HEK293T (cell line): Measurements from ENCODE around the gene ATP8B3.

Experiments
- CTCF ChIA-PET: fragments of 350-600 bp; formaldehyde crosslinking; extraction: SDS; loops from one replicate; lab custom pipeline; 2021; ENCODE audit warnings: antibody characterized with exemption, inconsistent platforms; lab: Yijun Ruan, JAX
- POLR2A ChIA-PET: fragments of 350-600 bp; formaldehyde crosslinking; extraction: SDS; loops from one replicate; lab custom pipeline; 2020; ENCODE audit warnings: antibody characterized with exemption, inconsistent platforms; lab: Yijun Ruan, JAX
- DNase-seq: peaks from one replicate; pipeline ENCODE4 v3.0.0; 2012; ENCODE audit warnings: mixed read lengths; ENCODE audit errors: extremely low spot score
- ARNT ChIP-seq: fragments of 450-650 bp; IDR thresholded peaks from 2 replicates; pipeline ENCODE4 v1.6.1; 2017; ENCODE audit warnings: mild to moderate bottlenecking
- BHLHE40 ChIP-seq: fragments of 450-650 bp; IDR thresholded peaks from 2 replicates; pipeline ENCODE4 v1.6.1; 2016; ENCODE audit warnings: mild to moderate bottlenecking, moderate library complexity, borderline replicate concordance
- CTBP1 ChIP-seq: fragments of 450-650 bp; IDR thresholded peaks from 2 replicates; pipeline ENCODE4 v1.6.1; 2016; ENCODE audit warnings: borderline replicate concordance
- ELF4 ChIP-seq: fragments of 450-650 bp; IDR thresholded peaks from 2 replicates; pipeline ENCODE4 v1.6.1; 2017; ENCODE audit warnings: antibody characterized with exemption
- FOXA1 ChIP-seq: fragments of 450-650 bp; IDR thresholded peaks from 2 replicates; pipeline ENCODE4 v1.6.1; 2016; ENCODE audit warnings: mild to moderate bottlenecking
- FOXK2 ChIP-seq: fragments of 450-650 bp; IDR thresholded peaks from 2 replicates; pipeline ENCODE4 v1.6.1; 2016; ENCODE audit warnings: mild to moderate bottlenecking
- FOXM1 ChIP-seq: fragments of 450-650 bp; IDR thresholded peaks from 2 replicates; pipeline ENCODE4 v1.6.1; 2017; ENCODE audit warnings: mild to moderate bottlenecking, borderline replicate concordance
- HDGF ChIP-seq: fragments of 450-650 bp; IDR thresholded peaks from 2 replicates; pipeline ENCODE4 v1.6.1; 2017; ENCODE audit warnings: antibody characterized with exemption, borderline replicate concordance
- L3MBTL2 ChIP-seq: fragments of 450-650 bp; conservative IDR thresholded peaks from 2 replicates; pipeline ENCODE4 v1.6.1; 2016; ENCODE audit warnings: mild to moderate bottlenecking
- LEF1 ChIP-seq: fragments of 450-650 bp; IDR thresholded peaks from 2 replicates; pipeline ENCODE4 v1.6.1; 2017; ENCODE audit warnings: mild to moderate bottlenecking, borderline replicate concordance
- NFRKB ChIP-seq: fragments of 450-650 bp; IDR thresholded peaks from 2 replicates; pipeline ENCODE4 v1.6.1; 2016; ENCODE audit warnings: mild to moderate bottlenecking, moderate library complexity
- SP1 ChIP-seq: fragments of 450-650 bp; IDR thresholded peaks from 2 replicates; pipeline ENCODE4 v1.6.1; 2017
- SUZ12 ChIP-seq: fragments of 450-650 bp; IDR thresholded peaks from 2 replicates; pipeline ENCODE4 v1.6.1; 2016; ENCODE audit warnings: mild to moderate bottlenecking
- TARDBP ChIP-seq: fragments of 450-650 bp; IDR thresholded peaks from 2 replicates; pipeline ENCODE4 v1.6.1; 2016
- ZNF384 ChIP-seq: fragments of 450-650 bp; IDR thresholded peaks from 2 replicates; pipeline ENCODE4 v1.6.1; 2016
- TF ChIP-seq, protein P1 (sequence below): fragments of 450-650 bp; IDR thresholded peaks from 2 replicates; pipeline ENCODE4 v1.6.1; 2016

Gene ATP8B3

DNA sequence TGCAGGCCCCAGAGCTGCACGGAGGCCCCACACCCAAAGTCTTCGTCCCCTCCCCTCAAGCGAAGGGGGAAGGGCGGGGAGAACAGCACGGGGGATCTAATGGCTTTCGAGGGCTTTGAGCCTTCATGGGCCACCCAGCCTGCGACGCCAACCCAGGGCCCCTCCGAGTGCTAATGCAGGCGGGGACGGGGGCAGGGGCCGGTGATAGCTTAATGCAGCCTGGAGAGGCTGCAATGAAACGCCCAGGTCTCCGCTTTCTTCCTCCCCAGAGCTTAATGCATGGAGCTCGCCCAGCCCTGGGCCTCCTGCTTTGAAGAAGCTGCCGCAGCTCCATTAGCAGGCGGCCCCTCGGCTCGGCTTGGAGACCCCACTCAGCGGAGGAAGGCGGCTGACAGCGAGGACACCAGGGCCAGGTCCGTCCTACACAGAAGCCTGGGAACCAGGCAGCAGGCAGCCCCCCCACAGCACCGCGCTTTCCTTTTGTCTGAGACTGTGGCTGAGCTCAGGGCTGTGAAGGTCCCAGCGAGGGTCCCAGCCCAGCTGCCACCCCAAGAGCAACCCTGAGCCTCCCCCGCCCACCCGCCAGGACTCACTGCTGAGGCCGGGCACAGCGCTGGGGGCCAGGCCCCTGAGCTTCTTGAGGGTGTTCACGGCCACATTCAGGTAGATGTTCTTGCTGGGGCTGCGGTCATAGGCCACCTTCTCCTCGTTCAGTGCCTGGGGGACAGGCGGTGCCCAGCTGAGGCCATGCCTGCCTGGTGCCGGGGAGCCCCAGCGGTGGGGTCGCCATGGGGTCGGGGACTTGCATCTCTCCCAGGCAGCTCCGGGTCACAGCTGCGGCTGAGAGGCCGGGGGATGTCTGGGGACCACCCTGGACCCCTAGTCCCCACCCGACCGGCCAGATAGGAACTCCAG, 7.5 kb upstream of the ATP8B3 start:
- DNase-seq: no peak
- CTCF ChIA-PET: interaction anchor here (1.3 to 1.9 kb wide), 2 partner anchors 18 to 147 kb away, joined by 4 to 5 read pairs; no protein-coding TSS in a partner anchor
- TF ChIP-seq SP1: no peak
- TF ChIP-seq FOXA1: no peak
- no peak for TF ChIP-seq HDGF
- TF ChIP-seq SUZ12: no peak
- TF ChIP-seq, protein P1, sequence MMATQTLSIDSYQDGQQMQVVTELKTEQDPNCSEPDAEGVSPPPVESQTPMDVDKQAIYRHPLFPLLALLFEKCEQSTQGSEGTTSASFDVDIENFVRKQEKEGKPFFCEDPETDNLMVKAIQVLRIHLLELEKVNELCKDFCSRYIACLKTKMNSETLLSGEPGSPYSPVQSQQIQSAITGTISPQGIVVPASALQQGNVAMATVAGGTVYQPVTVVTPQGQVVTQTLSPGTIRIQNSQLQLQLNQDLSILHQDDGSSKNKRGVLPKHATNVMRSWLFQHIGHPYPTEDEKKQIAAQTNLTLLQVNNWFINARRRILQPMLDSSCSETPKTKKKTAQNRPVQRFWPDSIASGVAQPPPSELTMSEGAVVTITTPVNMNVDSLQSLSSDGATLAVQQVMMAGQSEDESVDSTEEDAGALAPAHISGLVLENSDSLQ: no peak
- no peak for TF ChIP-seq TARDBP
- TF ChIP-seq FOXM1: no peak
- TF ChIP-seq ARNT: no peak
- TF ChIP-seq NFRKB: no peak
- TF ChIP-seq L3MBTL2: no peak
- TF ChIP-seq BHLHE40: no peak
- TF ChIP-seq CTBP1: no peak
- TF ChIP-seq FOXK2: no peak
- no peak for TF ChIP-seq LEF1
- POLR2A ChIA-PET: no interaction called here

DNA sequence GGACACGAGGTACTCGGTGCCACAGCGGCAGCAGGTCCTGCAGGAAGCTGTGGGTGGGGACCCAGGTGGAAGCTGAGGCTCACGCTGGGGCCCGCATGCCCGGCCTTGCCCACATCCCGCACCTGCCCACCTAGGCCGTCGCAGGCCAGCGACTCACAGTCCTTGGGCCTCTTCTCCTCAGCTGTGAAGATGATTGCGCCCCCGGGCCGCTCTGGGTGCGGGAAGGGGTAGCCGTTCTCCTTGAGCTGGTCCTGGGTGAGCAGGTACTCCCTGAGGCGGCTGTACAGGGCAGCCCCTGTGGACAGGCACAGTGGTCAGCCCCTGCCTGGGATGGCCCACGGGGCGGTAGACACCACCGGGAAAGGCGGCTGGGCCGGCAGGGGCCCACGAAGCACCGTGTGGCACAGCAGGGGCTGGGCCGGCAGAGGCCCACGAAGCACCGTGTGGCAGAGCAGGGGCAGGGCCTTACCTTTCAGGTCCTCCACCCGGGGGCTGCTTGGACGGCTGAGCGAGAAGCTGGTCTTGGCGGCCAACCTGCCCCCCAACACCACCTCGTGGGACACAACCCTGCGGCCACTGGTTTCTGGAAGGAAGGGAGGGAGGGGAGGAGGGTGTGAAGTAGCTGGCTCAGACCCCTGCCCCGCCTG, 6.6 kb upstream of the ATP8B3 start:
- ChIA-PET CTCF (interaction anchor here (1.9 kb wide), 1 partner anchor 146 kb away, joined by 5 read pairs; no protein-coding TSS in a partner anchor), POLR2A (no interaction called here)
- TF ChIP-seq HDGF (no peak), FOXA1 (no peak), TARDBP (no peak), L3MBTL2 (no peak), NFRKB (no peak), CTBP1 (no peak), SUZ12 (no peak), SP1 (no peak), LEF1 (no peak), BHLHE40 (no peak), ELF4 (no peak), ZNF384 (no peak), FOXM1 (no peak), ARNT (no peak), FOXK2 (no peak)
- TF ChIP-seq, protein P1: no peak
- DNase-seq: no peak

DNA sequence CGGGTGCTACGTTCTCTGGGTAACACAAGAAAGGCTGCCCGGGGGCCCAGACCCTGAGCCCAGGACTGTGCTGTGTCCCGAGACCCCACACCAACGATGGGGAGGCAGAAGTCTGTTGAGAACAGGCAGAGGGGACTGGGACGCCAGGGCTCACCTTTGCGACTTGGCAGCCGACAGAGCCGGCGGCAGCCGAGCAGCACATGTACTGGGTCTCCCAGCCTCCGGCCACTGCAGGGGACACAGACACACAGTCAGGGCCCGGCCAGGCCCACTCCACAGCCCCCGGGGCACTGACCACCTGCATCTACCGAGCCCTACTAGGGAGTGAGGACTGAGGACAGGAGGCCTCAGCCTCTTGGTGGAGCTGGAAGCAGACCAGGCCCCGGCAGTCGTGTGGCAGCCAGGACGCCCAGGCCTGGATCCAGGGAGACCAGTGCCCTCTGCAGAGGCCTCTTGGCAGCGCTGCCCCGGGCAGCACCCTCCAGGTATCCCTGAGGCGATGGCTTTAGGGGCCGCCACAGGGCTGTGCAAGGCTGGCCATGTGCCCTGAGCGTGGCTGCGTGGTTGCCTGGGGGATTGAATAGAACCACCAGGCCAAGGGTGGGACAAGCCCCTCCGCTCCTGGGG, 5.6 kb upstream of the ATP8B3 start:
- TF ChIP-seq NFRKB (no peak), ZNF384 (no peak), SUZ12 (no peak), CTBP1 (no peak), ARNT (no peak)
- ChIA-PET CTCF (interaction anchor here (1.0 kb wide), 1 partner anchor 9 kb away, joined by 3 read pairs; no protein-coding TSS in a partner anchor), POLR2A (no interaction called here)
- DNase-seq: no peak

DNA sequence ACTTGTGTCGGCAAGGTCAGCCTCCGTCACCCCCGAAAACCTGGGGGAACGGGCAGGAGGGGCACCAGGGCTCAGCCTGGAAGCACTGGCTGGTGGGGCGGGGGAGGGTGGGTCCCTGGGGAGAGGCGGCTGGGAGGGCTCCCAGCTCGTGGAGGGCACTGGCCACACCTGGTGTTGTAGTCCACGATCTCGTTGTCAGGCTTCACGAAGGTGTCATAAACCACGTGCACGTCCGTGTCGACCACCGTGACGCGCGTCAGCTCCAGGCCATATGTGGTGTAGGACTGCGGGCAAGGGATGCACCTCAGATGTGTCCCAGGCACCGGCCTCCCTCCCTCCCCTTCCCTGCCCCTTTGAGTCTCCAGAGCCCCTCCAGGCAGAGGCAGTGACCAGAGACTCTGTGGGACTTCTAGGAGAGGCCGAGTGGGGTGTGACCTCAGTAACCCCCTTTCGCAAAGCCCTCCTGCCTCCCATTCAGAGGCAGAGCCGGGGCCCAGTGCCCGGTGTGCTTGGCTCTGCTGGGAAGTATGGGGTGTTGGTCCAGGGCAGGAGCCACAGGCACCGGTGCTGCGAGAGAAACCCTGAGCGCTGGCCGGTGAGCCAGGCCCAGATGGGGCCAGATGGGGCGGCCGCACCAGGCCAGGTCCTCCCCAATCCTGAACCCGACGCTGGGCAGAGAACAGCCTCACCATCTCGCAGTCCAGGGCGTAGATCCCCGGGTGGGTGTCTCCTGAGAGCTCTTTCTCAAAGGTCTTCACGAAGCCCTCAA, 4.6 kb upstream of the ATP8B3 start:
- ChIA-PET CTCF (interaction anchor here (1.0 kb wide), 1 partner anchor 10 kb away, joined by 3 read pairs; no protein-coding TSS in a partner anchor), POLR2A (no interaction called here)
- TF ChIP-seq SUZ12 (no peak), CTBP1 (no peak), ZNF384 (no peak), TARDBP (no peak), FOXM1 (no peak), BHLHE40 (no peak), HDGF (no peak), SP1 (no peak), L3MBTL2 (no peak), FOXK2 (no peak), ARNT (no peak), LEF1 (no peak)
- TF ChIP-seq, protein P1: no peak
- DNase-seq: no peak
